GM19328 (cell line): ENCODE results near the gene USF1.
"Not testable (repeated sequence)": the region's sequence is repeated elsewhere in the genome, so short reads cannot be mapped to it uniquely, and the experiment has no call there.

Experiments
- ATAC-seq: cut with Tn5 transposase; IDR thresholded peaks from one replicate; pipeline ENCODE4 v1.9.1; 2021; ENCODE audit warnings: mild to moderate bottlenecking, moderate library complexity; ENCODE audit not compliant: unreplicated experiment

Gene USF1

DNA sequence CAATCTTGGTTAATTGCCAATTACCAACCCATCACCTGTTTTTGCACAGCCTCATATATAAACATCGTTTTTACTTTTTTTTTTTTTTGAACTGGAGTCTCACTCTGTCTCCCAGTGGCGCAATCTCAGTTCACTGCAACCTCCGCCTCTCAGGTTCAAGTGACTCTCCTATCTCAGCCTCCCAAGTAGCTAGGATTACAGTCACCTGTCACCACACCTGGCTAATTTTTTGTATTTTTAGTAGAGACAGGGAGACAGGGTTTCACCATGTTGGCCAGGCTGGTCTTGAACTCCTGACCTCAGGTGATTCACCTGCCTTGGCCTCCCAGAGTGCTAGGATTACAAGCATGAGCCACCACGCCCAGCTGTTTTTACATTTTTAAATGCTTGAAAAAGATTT lies 53.7 kb downstream of the USF1 start:
- not testable (repeated sequence) for ATAC-seq
